Uterus (tissue), 4 donors: Measurements from ENCODE around the gene PROM1. TPM values are rescaled to one million over a fixed set of nuclear protein-coding genes. Genes with fewer than 3 reads are reported as not detected.

Experiments used
- DNase-seq, 2 donors: peaks; one replicate each; pipeline ENCODE4 v3.0.0-alpha.2; 2019 to 2020
- H3K27ac ChIP-seq, 2 donors: fragments of 200-600 bp; sonication (generic); 1 replicate in 1 of 2; 2 replicates in 1 of 2; pipeline ENCODE4 v1.5.1; 2016 to 2018
- H3K27me3 ChIP-seq, 2 donors: fragments of 200-600 bp; sonication (generic); one replicate each; pipeline ENCODE4 v1.5.1; 2018 to 2019; ENCODE audit warnings: control low read depth in 1 of 2
- H3K36me3 ChIP-seq, 2 donors: fragments of 200-600 bp; sonication (generic); one replicate each; pipeline ENCODE4 v1.5.1; 2019; ENCODE audit warnings: control low read depth in 1 of 2
- H3K4me1 ChIP-seq, 2 donors: fragments of 200-600 bp; sonication (generic); one replicate each; pipeline ENCODE4 v1.5.1; 2018 to 2019; ENCODE audit warnings: control low read depth in 1 of 2
- H3K4me3 ChIP-seq, 2 donors: fragments of 200-600 bp; sonication (generic); 1 replicate in 1 of 2; 2 replicates in 1 of 2; pipeline ENCODE4 v1.5.1; 2018 to 2019; ENCODE audit warnings: mild to moderate bottlenecking in 1 of 2
- H3K9me3 ChIP-seq, 2 donors: fragments of 200-600 bp; sonication (generic); one replicate each; pipeline ENCODE4 v1.5.1; 2019; ENCODE audit warnings: control low read depth in 1 of 2
- CTCF ChIP-seq, 4 experiments: fragments of 200-600 bp in 2 of 4; fragments of 450-650 bp in 2 of 4; sonication (generic) in 2 of 4; IDR thresholded peaks; one replicate each; pipeline ENCODE4 v1.5.1; 2016 to 2019; ENCODE audit warnings: antibody characterized with exemption in 4 of 4, mild to moderate bottlenecking in 2 of 4, moderate library complexity in 1 of 4
- POLR2A ChIP-seq, 2 donors: fragments of 450-650 bp; IDR thresholded peaks; one replicate each; pipeline ENCODE4 v1.6.1; 2016; ENCODE audit warnings: antibody characterized with exemption in 2 of 2, mild to moderate bottlenecking in 1 of 2, moderate library complexity in 1 of 2
- intact Hi-C: fragments of 100-400 bp; cut with DNase I; formaldehyde crosslinking; loops from one replicate; pipeline ENCODE4 v1.15.1; 2023; ENCODE audit warnings: low total_unique reads
- total RNA-seq, 4 donors: library from RNA; depleted of rRNA in 3 of 4; stranded (reverse); fragments of >200 nt in 3 of 4; gene quantifications; one replicate each; pipeline versions ENCODE4 v1.1.0 to v1.2.4, GENCODE V29; 2014 to 2023
- donor health status: DM: yes; HTN: yes; CAD: no.

Gene PROM1
- total RNA-seq, 4 donors from 2014 or later: 0.18 to 24.6 (median 1.1) TPM

DNA sequence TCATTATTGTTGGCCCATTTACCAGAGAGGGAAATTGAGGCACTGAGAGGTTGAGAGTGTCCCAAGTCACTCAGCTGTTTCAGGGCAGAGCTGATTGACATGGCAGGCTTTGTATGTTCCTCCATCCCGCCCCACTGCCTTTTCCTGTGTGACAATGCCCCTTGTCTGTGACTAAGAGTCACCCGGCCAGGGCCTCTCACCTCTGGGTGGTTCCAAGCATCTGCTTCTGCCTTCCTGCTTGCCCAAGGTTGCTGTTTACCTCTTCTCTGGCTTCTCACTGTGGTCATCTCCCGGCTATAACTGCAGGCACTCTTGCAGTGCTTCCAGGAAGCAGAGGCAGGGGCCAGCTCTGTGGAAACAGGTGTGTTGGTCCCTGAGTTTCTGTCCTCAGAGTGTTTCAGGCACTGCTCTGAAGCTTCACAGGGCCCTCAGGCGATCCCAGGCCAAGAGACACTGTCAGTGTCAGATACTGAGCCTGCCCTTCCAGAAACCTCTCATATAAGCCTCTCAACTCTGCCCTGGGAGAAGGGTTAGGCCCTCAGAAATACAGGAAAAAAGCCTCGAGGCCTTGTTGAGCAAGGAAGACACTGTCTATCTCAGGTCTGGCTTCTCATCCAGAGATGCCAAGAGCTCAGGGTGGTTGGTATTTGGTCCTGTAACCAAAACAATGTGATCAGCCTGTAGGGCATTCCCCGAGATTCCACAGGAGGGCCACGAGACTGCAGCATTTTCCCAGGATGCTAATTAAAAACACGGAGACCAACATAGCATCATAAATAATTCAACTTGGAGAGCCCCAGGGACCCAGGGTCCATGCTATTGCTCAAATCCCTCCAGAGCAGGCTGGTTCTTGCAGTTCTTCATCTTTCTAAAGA is 42.0 kb upstream of the PROM1 start:
- TF ChIP-seq CTCF (IDR thresholded peaks at IDR 0.05) (no peak), POLR2A (IDR thresholded peaks at IDR 0.05) (no peak)
- Histone ChIP-seq H3K27ac (no peak overlapping the region), H3K4me3 (no peak overlapping the region), H3K9me3 (no peaks in the 10 kb centered on the region), H3K4me1 (no peaks in the 10 kb centered on the region), H3K27me3 (no peaks in the 10 kb centered on the region), H3K36me3 (no peaks in the 10 kb centered on the region)
- intact Hi-C loops: no loop called here
- DNase-seq: no peak

DNA sequence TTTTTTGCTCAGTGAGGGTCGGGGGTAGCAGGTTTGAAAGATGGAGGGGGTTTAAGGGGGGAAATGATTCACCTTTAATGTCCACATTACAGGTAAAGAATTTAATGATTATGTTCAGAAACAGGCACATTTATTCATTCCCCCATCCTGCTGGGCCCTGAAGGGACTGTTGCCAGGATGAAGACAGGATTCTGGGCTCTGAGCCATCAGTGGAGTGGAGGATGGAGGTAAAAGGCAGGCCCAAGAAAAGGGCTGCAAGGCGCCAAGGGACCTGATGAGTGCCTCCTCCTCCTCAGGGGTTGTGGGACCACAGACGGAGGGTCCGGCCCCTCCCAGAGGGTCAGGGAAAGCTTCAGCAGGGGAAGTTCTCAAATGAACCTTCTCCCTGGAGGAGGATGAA is 40.4 kb upstream of the PROM1 start:
- no peaks in the 10 kb centered on the region for H3K9me3 ChIP-seq
- no peak for DNase-seq
- H3K4me1 ChIP-seq: no peaks in the 10 kb centered on the region
- H3K27me3 ChIP-seq: no peaks in the 10 kb centered on the region
- H3K36me3 ChIP-seq: no peaks in the 10 kb centered on the region
- no peak overlapping the region for H3K4me3 ChIP-seq
- no peak for TF ChIP-seq CTCF (IDR thresholded peaks at IDR 0.05)
- no peak for TF ChIP-seq POLR2A (IDR thresholded peaks at IDR 0.05)
- H3K27ac ChIP-seq: no peak overlapping the region
- intact Hi-C loops: no loop called here

DNA sequence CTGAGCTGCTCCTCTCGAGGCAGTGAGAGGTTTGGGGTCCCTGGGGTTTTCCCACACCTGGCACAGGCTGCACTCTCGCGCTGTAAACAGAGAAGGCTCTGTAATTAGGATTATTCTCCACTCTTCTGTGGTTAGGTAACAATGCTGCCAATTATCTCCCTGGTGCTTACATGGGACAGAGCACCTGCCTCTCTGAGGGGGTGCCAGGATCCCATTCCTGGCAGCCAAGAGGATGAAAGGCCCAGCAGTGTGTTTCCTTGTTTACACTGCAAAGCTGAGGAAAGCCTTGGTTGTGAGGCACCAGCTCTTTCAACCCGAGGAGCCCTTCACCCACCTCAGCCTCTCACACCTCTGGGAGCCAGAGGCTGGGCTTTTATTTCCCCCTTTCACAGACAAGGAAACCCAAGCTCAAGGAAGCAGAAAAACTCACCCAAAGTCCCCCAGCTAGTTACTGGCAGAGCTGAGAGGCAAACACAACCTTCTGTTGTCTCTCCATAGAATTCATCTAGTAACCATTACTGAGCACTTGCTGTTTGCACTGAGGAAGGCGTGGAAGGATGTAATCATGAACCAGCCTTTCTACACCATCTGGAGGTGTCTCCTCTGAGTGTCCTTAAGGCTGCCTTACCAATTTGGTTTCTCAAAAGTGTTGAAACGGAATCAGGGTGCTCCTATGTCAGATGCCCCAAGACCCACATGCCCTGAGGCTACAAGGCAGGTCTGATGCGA is 39.7 kb upstream of the PROM1 start:
- no peaks in the 10 kb centered on the region for H3K4me1 ChIP-seq
- TF ChIP-seq CTCF (IDR thresholded peaks at IDR 0.05) (no peak), POLR2A (IDR thresholded peaks at IDR 0.05) (no peak)

GRCh38 chr4:16122784-16123183 is 39.0 kb upstream of the PROM1 start:
- no peak overlapping the region for H3K4me3 ChIP-seq
- no peaks in the 10 kb centered on the region for H3K4me1 ChIP-seq
- TF ChIP-seq CTCF (IDR thresholded peaks at IDR 0.05) (no peak), POLR2A (IDR thresholded peaks at IDR 0.05) (no peak)
- H3K27me3 ChIP-seq: no peaks in the 10 kb centered on the region
- H3K36me3 ChIP-seq: no peaks in the 10 kb centered on the region
- no peak for DNase-seq
- H3K9me3 ChIP-seq: no peaks in the 10 kb centered on the region
- intact Hi-C loops: no loop called here
- H3K27ac ChIP-seq: no peak overlapping the region

More for the DNA sequence above, 39.7 kb upstream of the PROM1 start:
- no peak for DNase-seq
- H3K4me3 ChIP-seq: no peak overlapping the region
- no peaks in the 10 kb centered on the region for H3K27me3 ChIP-seq
- intact Hi-C loops: no loop called here
- no peak overlapping the region for H3K27ac ChIP-seq
- H3K9me3 ChIP-seq: no peaks in the 10 kb centered on the region
- H3K36me3 ChIP-seq: no peaks in the 10 kb centered on the region

- Histone ChIP-seq H3K4me3 (no peak overlapping the region), H3K27me3 (no peaks in the 10 kb centered on the region), H3K36me3 (no peaks in the 10 kb centered on the region), H3K9me3 (no peaks in the 10 kb centered on the region), H3K4me1 (no peaks in the 10 kb centered on the region), H3K27ac (no peak overlapping the region)
- intact Hi-C loops: no loop called here
- DNase-seq: no peak
- TF ChIP-seq POLR2A (IDR thresholded peaks at IDR 0.05): no peak
- TF ChIP-seq CTCF (IDR thresholded peaks at IDR 0.05): no peak
Observed at GRCh38 chr4:16122308-16122711, 38.5 kb upstream of the PROM1 start.
